HG03139 (cell line): ENCODE data around the gene NT5C2.
"Not testable (repeated sequence)": the region's sequence is repeated elsewhere in the genome, so short reads cannot be mapped to it uniquely, and the experiment has no call there.

ENCODE experiments used
- ATAC-seq: cut with Tn5 transposase; IDR thresholded peaks from one replicate; pipeline ENCODE4 v1.9.1; 2021; ENCODE audit not compliant: unreplicated experiment

The NT5C2 gene

GRCh38 chr10:103202319-103202718 is 9.2 kb upstream of the NT5C2 start:
- ATAC-seq = no peak

- no peak for ATAC-seq
These were observed 6.4 kb upstream of the NT5C2 start for GRCh38 chr10:103199488-103199887.

GRCh38 chr10:103198648-103199047 is 5.6 kb upstream of the NT5C2 start:
- no peak for ATAC-seq

GRCh38 chr10:103197903-103198302 is 4.8 kb upstream of the NT5C2 start:
- no peak for ATAC-seq

- no peak for ATAC-seq
These were observed 4.1 kb upstream of the NT5C2 start for GRCh38 chr10:103197174-103197573.

- ATAC-seq = no peak
These were observed 3.4 kb upstream of the NT5C2 start for GRCh38 chr10:103196516-103196915.

- ATAC-seq = no peak
These were observed 903 bp upstream of the NT5C2 start for GRCh38 chr10:103193820-103194529.

GRCh38 chr10:103192451-103193106 is 493 bp downstream of the NT5C2 start:
- ATAC-seq = peak; percentile 55

GRCh38 chr10:103192089-103192450 is 1.0 kb downstream of the NT5C2 start:
- no peak for ATAC-seq

GRCh38 chr10:103191198-103191597 is 1.9 kb downstream of the NT5C2 start:
- ATAC-seq = not testable (repeated sequence)

- no peak for ATAC-seq
These were observed 4.2 kb downstream of the NT5C2 start for GRCh38 chr10:103188853-103189252.

- ATAC-seq = no peak
These were observed 6.9 kb downstream of the NT5C2 start for GRCh38 chr10:103186128-103186527.

GRCh38 chr10:103184615-103185014 is 8.5 kb downstream of the NT5C2 start:
- no peak for ATAC-seq

GRCh38 chr10:103183991-103184451 is 9.1 kb downstream of the NT5C2 start:
- not testable (repeated sequence) for ATAC-seq

- ATAC-seq = peak; percentile 81
These were observed 11.8 kb downstream of the NT5C2 start for GRCh38 chr10:103181244-103181643.

- no peak for ATAC-seq
These were observed 12.6 kb downstream of the NT5C2 start for GRCh38 chr10:103180491-103180890.

GRCh38 chr10:103177123-103177522 is 15.9 kb downstream of the NT5C2 start:
- no peak for ATAC-seq

- no peak for ATAC-seq
These were observed 17.3 kb downstream of the NT5C2 start for GRCh38 chr10:103175580-103176285.

GRCh38 chr10:103174324-103174723 is 18.7 kb downstream of the NT5C2 start:
- not testable (repeated sequence) for ATAC-seq

GRCh38 chr10:103171278-103171677 is 21.8 kb downstream of the NT5C2 start:
- ATAC-seq = no peak

GRCh38 chr10:103168438-103168837 is 24.6 kb downstream of the NT5C2 start:
- no peak for ATAC-seq

- ATAC-seq = not testable (repeated sequence)
These were observed 25.5 kb downstream of the NT5C2 start for GRCh38 chr10:103167554-103167953.
